IMR-90 (cell line): ENCODE data around the gene SEMA6A. TPM values are rescaled to one million over a fixed set of nuclear protein-coding genes. Genes with fewer than 3 reads are reported as not detected.
A peak's percentile ranks its signal among the peaks of the same experiment; 100 is the strongest.

ENCODE experiments used
- ATAC-seq: fragments of 200-7000 bp; cut with Tn5 transposase; 2 replicates; pipeline ENCODE4 v1.9.1; 2020; ENCODE audit warnings: low read depth, mild to moderate bottlenecking, moderate library complexity
- BruUV-seq: library from RNA; stranded (reverse); fragments of 400-500 nt; replicated peaks from 2 replicates; lab custom pipeline; 2021; lab: Mats Ljungman, UMichigan
- CTCF ChIA-PET: fragments of 300-600 bp; formaldehyde crosslinking; extraction: SDS; loops from one replicate; lab custom pipeline; 2021; ENCODE audit warnings: antibody characterized with exemption; lab: Yijun Ruan, JAX
- POLR2A ChIA-PET: fragments of 300-600 bp; sonication (Branson Sonifier 250); formaldehyde crosslinking; loops from one replicate; lab custom pipeline; 2022; ENCODE audit warnings: antibody characterized with exemption; ENCODE audit not compliant: unreplicated experiment; lab: Charles Lee
- DNase-seq: peaks from one replicate; pipeline ENCODE4 v3.0.0; 2013
- H2AFZ ChIP-seq: replicated peaks from 2 replicates; pipeline ENCODE3; 2013; ENCODE audit warnings: low read length, mild to moderate bottlenecking; ENCODE audit not compliant: poor library complexity
- H2AK5ac ChIP-seq: 2 replicates; pipeline ENCODE4 v1.6.1; 2013; ENCODE audit warnings: low read depth, low read length, inconsistent platforms
- H2AK9ac ChIP-seq: replicated peaks from 2 replicates; pipeline ENCODE3; 2013; ENCODE audit warnings: mild to moderate bottlenecking, low read depth, low read length, moderate library complexity; ENCODE audit not compliant: poor library complexity
- H2BK120ac ChIP-seq: 2 replicates; pipeline ENCODE4 v1.6.1; 2013; ENCODE audit warnings: low read depth, low read length, inconsistent platforms
- H2BK15ac ChIP-seq: 3 replicates; pipeline ENCODE4 v1.6.1; 2013; ENCODE audit warnings: low read depth, low read length, inconsistent platforms
- H2BK20ac ChIP-seq: 2 replicates; pipeline ENCODE4 v1.6.1; 2013; ENCODE audit warnings: low read depth, mild to moderate bottlenecking, inconsistent platforms, low read length, moderate library complexity
- H2BK5ac ChIP-seq: 2 replicates; pipeline ENCODE4 v1.6.1; 2013; ENCODE audit warnings: mild to moderate bottlenecking, low read depth, low read length, inconsistent platforms; ENCODE audit not compliant: poor library complexity, severe bottlenecking
- H3K14ac ChIP-seq: replicated peaks from 2 replicates; pipeline ENCODE4 v1.6.1; 2013; ENCODE audit warnings: low read depth, low read length, inconsistent platforms
- H3K18ac ChIP-seq: 2 replicates; pipeline ENCODE4 v1.6.1; 2013; ENCODE audit warnings: low read depth, low read length, control low read depth
- H3K23ac ChIP-seq: 2 replicates; pipeline ENCODE4 v1.6.1; 2013; ENCODE audit warnings: low read depth, low read length, inconsistent platforms
- H3K27ac ChIP-seq: 2 replicates; pipeline ENCODE4 v1.5.1; 2013; ENCODE audit warnings: mild to moderate bottlenecking, control low read depth, low read length; ENCODE audit not compliant: insufficient read depth
- H3K27me3 ChIP-seq: 2 replicates; pipeline ENCODE4 v1.6.1; 2013; ENCODE audit warnings: low read length; ENCODE audit not compliant: control insufficient read depth, insufficient read depth
- H3K36me3 ChIP-seq: 2 replicates; pipeline ENCODE4 v1.6.1; 2013; ENCODE audit warnings: low read length, mixed read lengths; ENCODE audit not compliant: control insufficient read depth, insufficient read depth
- H3K4ac ChIP-seq: 2 replicates; pipeline ENCODE4 v1.6.1; 2013; ENCODE audit warnings: low read depth, low read length, inconsistent platforms
- H3K4me1 ChIP-seq: 2 replicates; pipeline ENCODE4 v1.6.1; 2013; ENCODE audit warnings: low read length, mixed read lengths; ENCODE audit not compliant: control insufficient read depth, insufficient read depth
- H3K4me2 ChIP-seq: 2 replicates; pipeline ENCODE4 v1.6.1; 2013; ENCODE audit warnings: low read depth, mild to moderate bottlenecking, control low read depth, low read length, moderate library complexity
- H3K4me3 ChIP-seq: 2 replicates; pipeline ENCODE4 v1.5.1; 2013; ENCODE audit warnings: low read depth, mild to moderate bottlenecking, control low read depth, low read length, moderate library complexity; ENCODE audit not compliant: insufficient read depth
- H3K56ac ChIP-seq: 2 replicates; pipeline ENCODE4 v1.6.1; 2013; ENCODE audit warnings: low read length, inconsistent platforms; ENCODE audit not compliant: insufficient read depth; ENCODE audit errors: extremely low read depth
- H3K79me1 ChIP-seq, 2 experiments: 2 replicates each; pipeline ENCODE4 v1.6.1; 2013; ENCODE audit warnings: low read length in 2 of 2, inconsistent platforms in 1 of 2, low read depth in 1 of 2
- H3K9ac ChIP-seq: 2 replicates; pipeline ENCODE4 v1.6.1; 2013; ENCODE audit warnings: low read depth, low read length, control low read depth
- H3K9me1 ChIP-seq: 2 replicates; pipeline ENCODE4 v1.6.1; 2013; ENCODE audit warnings: low read length, inconsistent platforms; ENCODE audit not compliant: insufficient read depth
- H3K9me3 ChIP-seq: 2 replicates; pipeline ENCODE4 v1.6.1; 2013; ENCODE audit warnings: low read length; ENCODE audit not compliant: control insufficient read depth, insufficient read depth
- H4K20me1 ChIP-seq: 2 replicates; pipeline ENCODE4 v1.6.1; 2013; ENCODE audit warnings: low read length, inconsistent platforms; ENCODE audit not compliant: insufficient read depth
- H4K5ac ChIP-seq: 2 replicates; pipeline ENCODE4 v1.6.1; 2013; ENCODE audit warnings: mild to moderate bottlenecking, low read depth, low read length, control low read depth
- H4K8ac ChIP-seq, 2 experiments: 2 replicates each; pipeline ENCODE4 v1.6.1; 2013; ENCODE audit warnings: low read depth in 2 of 2, low read length in 2 of 2, control low read depth in 1 of 2, inconsistent platforms in 1 of 2
- H4K91ac ChIP-seq: 2 replicates; pipeline ENCODE4 v1.6.1; 2013; ENCODE audit warnings: low read depth, low read length, inconsistent platforms; ENCODE audit not compliant: insufficient read depth
- BHLHE40 ChIP-seq: fragments of 150-350 bp; IDR thresholded peaks from 2 replicates; pipeline ENCODE4 v1.6.1; 2016; ENCODE audit warnings: mild to moderate bottlenecking, low read depth, low read length
- CEBPB ChIP-seq: IDR thresholded peaks from 2 replicates; pipeline ENCODE4 v1.6.1; 2012; ENCODE audit warnings: low read depth, low read length, improper control_type of control experiment
- CHD1 ChIP-seq: IDR thresholded peaks from 2 replicates; pipeline ENCODE4 v1.6.1; 2012; ENCODE audit warnings: low read depth, low read length, improper control_type of control experiment
- CTCF ChIP-seq: conservative IDR thresholded peaks from 2 replicates; pipeline ENCODE4 v1.5.1; 2012; ENCODE audit warnings: mild to moderate bottlenecking, low read depth, low read length, improper control_type of control experiment
- ELK1 ChIP-seq: fragments of 150-350 bp; IDR thresholded peaks from 2 replicates; pipeline ENCODE4 v1.6.1; 2016; ENCODE audit warnings: low read depth, mild to moderate bottlenecking, low read length, moderate library complexity, borderline replicate concordance
- FOS ChIP-seq: fragments of 150-350 bp; IDR thresholded peaks from 2 replicates; pipeline ENCODE4 v1.6.1; 2016; ENCODE audit warnings: low read depth, low read length
- MAFK ChIP-seq: IDR thresholded peaks from 2 replicates; pipeline ENCODE4 v1.6.1; 2012; ENCODE audit warnings: low read depth, low read length, improper control_type of control experiment
- MAZ ChIP-seq: IDR thresholded peaks from 2 replicates; pipeline ENCODE4 v1.6.1; 2012; ENCODE audit warnings: low read depth, mild to moderate bottlenecking, low read length, improper control_type of control experiment, moderate library complexity, borderline replicate concordance
- MXI1 ChIP-seq: IDR thresholded peaks from 2 replicates; pipeline ENCODE4 v1.6.1; 2012; ENCODE audit warnings: low read depth, mild to moderate bottlenecking, low read length, moderate library complexity, borderline replicate concordance
- NFE2L2 ChIP-seq: fragments of 150-350 bp; IDR thresholded peaks from 2 replicates; pipeline ENCODE4 v1.6.1; 2016; ENCODE audit warnings: low read depth, mild to moderate bottlenecking, low read length
- POLR2A ChIP-seq: IDR thresholded peaks from 2 replicates; pipeline ENCODE4 v1.6.1; 2012; ENCODE audit warnings: mild to moderate bottlenecking, low read depth, low read length
- RAD21 ChIP-seq: IDR thresholded peaks from 2 replicates; pipeline ENCODE4 v1.6.1; 2012; ENCODE audit warnings: low read length, improper control_type of control experiment
- RCOR1 ChIP-seq: IDR thresholded peaks from 2 replicates; pipeline ENCODE4 v1.6.1; 2012; ENCODE audit warnings: mild to moderate bottlenecking, low read length, improper control_type of control experiment; ENCODE audit not compliant: insufficient replicate concordance
- RFX5 ChIP-seq: IDR thresholded peaks from 2 replicates; pipeline ENCODE4 v1.8.0; 2012; ENCODE audit warnings: low read depth, mild to moderate bottlenecking, low read length, moderate library complexity
- SMC3 ChIP-seq: fragments of 150-350 bp; IDR thresholded peaks from 2 replicates; pipeline ENCODE4 v1.6.1; 2016; ENCODE audit warnings: low read depth, mild to moderate bottlenecking, antibody characterized with exemption, low read length, moderate library complexity
- USF2 ChIP-seq: fragments of 150-350 bp; IDR thresholded peaks from 2 replicates; pipeline ENCODE4 v1.6.1; 2017; ENCODE audit warnings: mild to moderate bottlenecking, antibody characterized with exemption, low read length, low read depth
- WGBS, 2 experiments: methylation state at CpG; one replicate each; pipeline versions ENCODE4 v1.1.5 to v1.1.7; 2013; ENCODE audit warnings: missing lambda C conversion rate in 2 of 2; ENCODE audit not compliant: insufficient read length in 1 of 2; ENCODE audit errors: extremely low coverage in 2 of 2; 5-methylcytosine and 5-hydroxymethylcytosine counted together
- dilution Hi-C: fragments of 300-500 bp; cut with HindIII; formaldehyde crosslinking; loops from one replicate; pipeline ENCODE4 v1.14.3; 2018; ENCODE audit warnings: low sequenced_read_pairs; ENCODE audit not compliant: unreplicated experiment
- in situ Hi-C: fragments of 300-500 bp; cut with MboI; formaldehyde crosslinking; loops from 3 replicates; pipeline ENCODE4 v1.14.3; 2019; ENCODE audit warnings: low sequenced_read_pairs, inconsistent platforms, mixed read lengths
- intact Hi-C: fragments of 100-400 bp; cut with micrococcal nuclease; formaldehyde crosslinking; loops from 2 replicates; pipeline ENCODE4 v1.10.0; 2022
- polyA plus RNA-seq, 3 experiments: library from polyadenylated mRNA; depleted of rRNA; stranded (reverse); fragments of >200 nt; gene quantifications; 2 replicates each; pipeline ENCODE4 v1.2.3, GENCODE V29; 2012; ENCODE audit warnings: low replicate concordance in 1 of 3
- total RNA-seq: library from RNA; depleted of rRNA; stranded (reverse); fragments of >200 nt; gene quantifications from 2 replicates; pipeline ENCODE4 v1.2.3, GENCODE V29; 2012

SEMA6A gene
- total and polyA plus RNA-seq, 2 of the 4 experiments (the other 2 are of a cell fraction), result 0.27 to 0.36 TPM

- dilution Hi-C loops, result no loop called here
These were observed 178.9 kb downstream of the SEMA6A start for GRCh38 chr5:116395631-116396203.

More at GRCh38 chr5:116395631-116396203, 178.9 kb downstream of the SEMA6A start:
- no peaks in the 10 kb centered on the region for H3K9me1 ChIP-seq
- no peak overlapping the region for H3K14ac ChIP-seq
- no peak for DNase-seq
- H3K56ac ChIP-seq, result no peak overlapping the region
- no peak overlapping the region for H4K5ac ChIP-seq
- H2AFZ ChIP-seq, result no peak overlapping the region
- POLR2A ChIA-PET, result interaction anchor here (0.6 to 1.7 kb wide), 2 partner anchors 8 to 9 kb away, joined by 5 to 12 read pairs; no protein-coding TSS in a partner anchor
- H4K91ac ChIP-seq, result no peak overlapping the region
- H3K4ac ChIP-seq, result no peak overlapping the region
- BruUV-seq, result no TSS peak
- no peaks in the 10 kb centered on the region for H3K9me3 ChIP-seq
- H3K27me3 ChIP-seq, result no peaks in the 10 kb centered on the region
- no peak overlapping the region for H2BK5ac ChIP-seq
- intact Hi-C loops, result no loop called here
- no peaks in the 10 kb centered on the region for H4K20me1 ChIP-seq
- H4K8ac ChIP-seq, result no peak overlapping the region
- H2BK20ac ChIP-seq, result no peak overlapping the region
- no peak overlapping the region for H3K27ac ChIP-seq
- H3K4me2 ChIP-seq, result no peak overlapping the region
- WGBS, 2 experiments, result 20% methylated on average over 1 of the region's 4 CpGs; no CpG with 5 or more reads in 1 of the 2 experiments
- no peak overlapping the region for H3K23ac ChIP-seq
- TF ChIP-seq RFX5 (no peak), BHLHE40 (no peak), CEBPB (no peak), CTCF (no peak), MXI1 (no peak), POLR2A (no peak), MAZ (no peak), ELK1 (no peak), RAD21 (no peak), NFE2L2 (no peak), USF2 (no peak), RCOR1 (no peak), FOS (no peak), MAFK (no peak), CHD1 (no peak), SMC3 (no peak)
- H2BK15ac ChIP-seq, result no peak overlapping the region
- no peak overlapping the region for H3K4me3 ChIP-seq
- H2BK120ac ChIP-seq, result no peak overlapping the region
- in situ Hi-C loops, result no loop called here
- no peak overlapping the region for H3K18ac ChIP-seq
- no peaks in the 10 kb centered on the region for H3K4me1 ChIP-seq
- H3K9ac ChIP-seq, result no peak overlapping the region
- CTCF ChIA-PET, result no interaction called here
- H3K36me3 ChIP-seq, result no peaks in the 10 kb centered on the region
- no peak overlapping the region for H2AK5ac ChIP-seq
- H3K79me1 ChIP-seq, result no peaks in the 10 kb centered on the region
- H2AK9ac ChIP-seq, result peak overlapping the region; percentile 51
- no peak for ATAC-seq
